ENCODE data around the gene PPIP5K2.

The PPIP5K2 gene

GRCh38 chr5:103255691-103256090 lies 135.6 kb downstream of the PPIP5K2 start:
- no peak for DNase-seq

GRCh38 chr5:103256178-103256577 lies 136.1 kb downstream of the PPIP5K2 start:
- no peak for DNase-seq

- DNase-seq = peak; percentile 99
Observed at GRCh38 chr5:103258368-103258956, 138.4 kb downstream of the PPIP5K2 start, which contains the start of gene MACIR. TSS of gene MACIR (plus strand) at chr5:103258763. CDS start at chr5:103275920, 17,157 bp downstream.

- DNase-seq = peak; percentile 50
Observed at GRCh38 chr5:103258957-103259704, 139.0 kb downstream of the PPIP5K2 start.

GRCh38 chr5:103259705-103260355 lies 139.7 kb downstream of the PPIP5K2 start:
- peak; percentile 44 for DNase-seq

- no peak for DNase-seq
Observed at GRCh38 chr5:103260951-103261350, 140.8 kb downstream of the PPIP5K2 start.

All from fibroblast of skin of back (primary cell).